Kasumi-1 (cell line): ENCODE measurements around the gene HDGFL2.
"Not testable (repeated sequence)": the region's sequence is repeated elsewhere in the genome, so short reads cannot be mapped to it uniquely, and the experiment has no call there.

Experiments
- DNase-seq, 2 experiments: peaks; one replicate each; lab custom pipeline; 2025; lab: John Stamatoyannopoulos, UW

The HDGFL2 gene

GRCh38 chr19:4516199-4516938 lies 44.3 kb downstream of the HDGFL2 start:
- DNase-seq: no peak

GRCh38 chr19:4516939-4517300 lies 44.8 kb downstream of the HDGFL2 start:
- no peak for DNase-seq

- DNase-seq: no peak
Observed at GRCh38 chr19:4517451-4518057, 45.5 kb downstream of the HDGFL2 start.

GRCh38 chr19:4518345-4519171 lies 46.5 kb downstream of the HDGFL2 start, which contains the start of gene PLIN4:
Gene PLIN4, minus strand, starts transcription at chr19:4518486. Its CDS starts 214 bp downstream, at chr19:4518272.
- no peak for DNase-seq

GRCh38 chr19:4519172-4519496 lies 47.0 kb downstream of the HDGFL2 start:
- no peak for DNase-seq

GRCh38 chr19:4519521-4520277 lies 47.6 kb downstream of the HDGFL2 start:
- DNase-seq: no peak

GRCh38 chr19:4521170-4521887 lies 49.2 kb downstream of the HDGFL2 start:
- no peak for DNase-seq

GRCh38 chr19:4521888-4522242 lies 49.8 kb downstream of the HDGFL2 start:
- no peak for DNase-seq

- DNase-seq: no peak
Observed at GRCh38 chr19:4522291-4523002, 50.4 kb downstream of the HDGFL2 start.

GRCh38 chr19:4523306-4524110 lies 51.4 kb downstream of the HDGFL2 start:
- no peak for DNase-seq

- peak; percentile 36 to 52 for DNase-seq
Observed at GRCh38 chr19:4524808-4525562, 52.9 kb downstream of the HDGFL2 start.

- no peak for DNase-seq
Observed at GRCh38 chr19:4525563-4526002, 53.5 kb downstream of the HDGFL2 start.

- DNase-seq: not testable (repeated sequence)
Observed at GRCh38 chr19:4527377-4527776, 55.3 kb downstream of the HDGFL2 start.

GRCh38 chr19:4528843-4529242 lies 56.7 kb downstream of the HDGFL2 start:
- no peak for DNase-seq

GRCh38 chr19:4529924-4530522 lies 57.9 kb downstream of the HDGFL2 start:
- no peak for DNase-seq

- no peak for DNase-seq
Observed at GRCh38 chr19:4531562-4532165, 59.6 kb downstream of the HDGFL2 start.

- DNase-seq: no peak
Observed at GRCh38 chr19:4533334-4533733, 61.2 kb downstream of the HDGFL2 start.

GRCh38 chr19:4533835-4534424 lies 61.8 kb downstream of the HDGFL2 start:
- no peak for DNase-seq
